ENCODE results near the gene LMOD3. TPM values are rescaled to one million over a fixed set of nuclear protein-coding genes. Genes with fewer than 3 reads are reported as not detected.
A peak's percentile ranks its signal among the peaks of the same experiment; 100 is the strongest.

Gene LMOD3
- total RNA-seq, 2 experiments from 2014 or later, result not detected

DNA sequence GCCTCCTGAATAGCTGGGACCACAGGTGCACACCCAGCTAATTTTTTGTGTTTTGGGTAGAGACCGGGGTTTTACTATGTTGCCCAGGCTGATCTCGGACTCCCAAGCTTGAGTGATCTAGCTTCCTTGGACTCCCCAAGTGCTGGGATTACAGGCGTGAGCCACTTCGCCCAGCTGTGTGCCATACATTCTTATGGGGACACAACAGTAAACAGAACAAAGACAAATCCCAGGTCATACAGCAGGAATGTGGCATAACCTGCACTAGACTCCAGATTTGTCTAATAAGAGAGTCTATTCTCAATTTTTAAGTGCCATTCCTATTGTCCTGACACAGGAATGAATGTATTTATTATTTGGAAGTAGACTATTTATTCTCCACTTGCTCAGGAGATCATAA is 20.0 kb downstream of the LMOD3 start:
- Histone ChIP-seq H3K4me3 (ENCODE audit: low read length) (no peak overlapping the region), H3K9me3 (ENCODE audit: control insufficient read depth in 1 of 2, insufficient read depth in 1 of 2, low read length in 2 of 2) (no peaks in the 10 kb centered on the region), H3K27me3 (ENCODE audit: control insufficient read depth in 1 of 2, insufficient read depth in 2 of 2, low read length in 2 of 2) (no peaks in the 10 kb centered on the region), H3K27ac (ENCODE audit: low read depth in 1 of 2, low read length in 2 of 2) (no peak overlapping the region), H3K36me3 (ENCODE audit: insufficient read depth, low read length) (peaks cover 78% of the 10 kb centered on the region), H3K4me1 (ENCODE audit: insufficient read depth, low read length) (peaks cover 34% of the 10 kb centered on the region)
- no peaks in the 10 kb centered on the region for H3K9me3 Mint-ChIP-seq
- POLR2A ChIA-PET, result interaction anchor here (0.6 to 1.8 kb wide), 3 partner anchors 9 to 23 kb away, joined by 3 to 7 read pairs (median 3); no protein-coding TSS in a partner anchor
- TF ChIP-seq, protein P1, sequence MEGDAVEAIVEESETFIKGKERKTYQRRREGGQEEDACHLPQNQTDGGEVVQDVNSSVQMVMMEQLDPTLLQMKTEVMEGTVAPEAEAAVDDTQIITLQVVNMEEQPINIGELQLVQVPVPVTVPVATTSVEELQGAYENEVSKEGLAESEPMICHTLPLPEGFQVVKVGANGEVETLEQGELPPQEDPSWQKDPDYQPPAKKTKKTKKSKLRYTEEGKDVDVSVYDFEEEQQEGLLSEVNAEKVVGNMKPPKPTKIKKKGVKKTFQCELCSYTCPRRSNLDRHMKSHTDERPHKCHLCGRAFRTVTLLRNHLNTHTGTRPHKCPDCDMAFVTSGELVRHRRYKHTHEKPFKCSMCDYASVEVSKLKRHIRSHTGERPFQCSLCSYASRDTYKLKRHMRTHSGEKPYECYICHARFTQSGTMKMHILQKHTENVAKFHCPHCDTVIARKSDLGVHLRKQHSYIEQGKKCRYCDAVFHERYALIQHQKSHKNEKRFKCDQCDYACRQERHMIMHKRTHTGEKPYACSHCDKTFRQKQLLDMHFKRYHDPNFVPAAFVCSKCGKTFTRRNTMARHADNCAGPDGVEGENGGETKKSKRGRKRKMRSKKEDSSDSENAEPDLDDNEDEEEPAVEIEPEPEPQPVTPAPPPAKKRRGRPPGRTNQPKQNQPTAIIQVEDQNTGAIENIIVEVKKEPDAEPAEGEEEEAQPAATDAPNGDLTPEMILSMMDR (IDR thresholded peaks at IDR 0.05), result no peak
- H3K4me1 Mint-ChIP-seq (ENCODE audit: low read depth), result peaks cover 63% of the 10 kb centered on the region
- no peaks in the 10 kb centered on the region for H3K27me3 Mint-ChIP-seq
- H3K27ac Mint-ChIP-seq, result peak overlapping the region; percentile 67
- H3K4me3 Mint-ChIP-seq, result no peak overlapping the region
- intact Hi-C loops (cut with DNase I, micrococcal nuclease), result no loop called here
- CTCF ChIA-PET, result interaction anchor here (1.1 to 1.4 kb wide), 3 partner anchors 10 to 204 kb away, joined by 3 read pairs; no protein-coding TSS in a partner anchor
- DNase-seq (no peak), ATAC-seq (ENCODE audit: poor library complexity) (no peak)
- peaks cover 81% of the 10 kb centered on the region for H3K36me3 Mint-ChIP-seq (ENCODE audit: low read depth)

- Histone ChIP-seq H3K9me3 (ENCODE audit: control insufficient read depth in 1 of 2, insufficient read depth in 1 of 2, low read length in 2 of 2) (no peaks in the 10 kb centered on the region), H3K36me3 (ENCODE audit: insufficient read depth, low read length) (peaks cover 72% of the 10 kb centered on the region), H3K4me3 (ENCODE audit: low read length) (no peak overlapping the region), H3K27me3 (ENCODE audit: control insufficient read depth in 1 of 2, insufficient read depth in 2 of 2, low read length in 2 of 2) (no peaks in the 10 kb centered on the region), H3K27ac (ENCODE audit: low read depth in 1 of 2, low read length in 2 of 2) (no peak overlapping the region), H3K4me1 (ENCODE audit: insufficient read depth, low read length) (peaks cover 59% of the 10 kb centered on the region)
- ChIA-PET POLR2A (interaction anchor here (0.7 to 1.6 kb wide), 4 partner anchors 13 to 48 kb away, joined by 3 to 5 read pairs (median 4); partner anchors contain the start of genes ARL6IP5 and TMF1), CTCF (interaction anchor here (1.4 kb wide), 1 partner anchor 21 kb away, joined by 4 read pairs; no protein-coding TSS in a partner anchor)
- H3K4me1 Mint-ChIP-seq (ENCODE audit: low read depth), result peaks cover 75% of the 10 kb centered on the region
- H3K27ac Mint-ChIP-seq, result peak overlapping the region; percentile 69
- DNase-seq, result no peak
- peak overlapping the region; percentile 30 for H3K4me3 Mint-ChIP-seq
- intact Hi-C loops (cut with DNase I, micrococcal nuclease), result no loop called here
- no peak for ATAC-seq (ENCODE audit: poor library complexity)
- TF ChIP-seq, protein P1 (IDR thresholded peaks at IDR 0.05), result no peak
- no peaks in the 10 kb centered on the region for H3K9me3 Mint-ChIP-seq
- peaks cover 83% of the 10 kb centered on the region for H3K36me3 Mint-ChIP-seq (ENCODE audit: low read depth)
- H3K27me3 Mint-ChIP-seq, result no peaks in the 10 kb centered on the region
Observed at GRCh38 chr3:69099576-69099975, 22.8 kb downstream of the LMOD3 start.

GRCh38 chr3:69097407-69098086 is 24.8 kb downstream of the LMOD3 start:
- H3K27ac ChIP-seq (ENCODE audit: low read depth in 1 of 2, low read length in 2 of 2), result peak overlapping the region; percentile 26 to 43
- intact Hi-C loops (cut with DNase I, micrococcal nuclease), result no loop called here
- no peaks in the 10 kb centered on the region for H3K9me3 ChIP-seq (ENCODE audit: control insufficient read depth in 1 of 2, insufficient read depth in 1 of 2, low read length in 2 of 2)
- Mint-ChIP-seq H3K36me3 (ENCODE audit: low read depth) (peaks cover 72% of the 10 kb centered on the region), H3K27me3 (no peaks in the 10 kb centered on the region), H3K4me3 (peak overlapping the region; percentile 56), H3K27ac (peak overlapping the region; percentile 92), H3K4me1 (ENCODE audit: low read depth) (peaks cover 83% of the 10 kb centered on the region), H3K9me3 (no peaks in the 10 kb centered on the region)
- ChIA-PET POLR2A (interaction anchor here (1.6 kb wide), 1 partner anchor 13 kb away, joined by 10 read pairs; the partner anchor contains the start of gene ARL6IP5), CTCF (interaction anchor here (0.9 to 1.2 kb wide), 2 partner anchors 13 to 24 kb away, joined by 3 to 4 read pairs; partner anchors contain the start of gene ARL6IP5)
- H3K4me1 ChIP-seq (ENCODE audit: insufficient read depth, low read length), result peaks cover 68% of the 10 kb centered on the region
- TF ChIP-seq, protein P1 (IDR thresholded peaks at IDR 0.05), result no peak
- H3K27me3 ChIP-seq (ENCODE audit: control insufficient read depth in 1 of 2, insufficient read depth in 2 of 2, low read length in 2 of 2), result no peaks in the 10 kb centered on the region
- DNase-seq (no peak), ATAC-seq (ENCODE audit: poor library complexity) (no peak)
- no peak overlapping the region for H3K4me3 ChIP-seq (ENCODE audit: low read length)
- peaks cover 56% of the 10 kb centered on the region for H3K36me3 ChIP-seq (ENCODE audit: insufficient read depth, low read length)
